NK-92 (cell line): ENCODE results near the gene SH3BP2.

Experiments used
- DNase-seq: peaks from one replicate; lab custom pipeline; 2025; ENCODE audit not compliant: unreplicated experiment; lab: John Stamatoyannopoulos, UW

SH3BP2 gene, protein sequence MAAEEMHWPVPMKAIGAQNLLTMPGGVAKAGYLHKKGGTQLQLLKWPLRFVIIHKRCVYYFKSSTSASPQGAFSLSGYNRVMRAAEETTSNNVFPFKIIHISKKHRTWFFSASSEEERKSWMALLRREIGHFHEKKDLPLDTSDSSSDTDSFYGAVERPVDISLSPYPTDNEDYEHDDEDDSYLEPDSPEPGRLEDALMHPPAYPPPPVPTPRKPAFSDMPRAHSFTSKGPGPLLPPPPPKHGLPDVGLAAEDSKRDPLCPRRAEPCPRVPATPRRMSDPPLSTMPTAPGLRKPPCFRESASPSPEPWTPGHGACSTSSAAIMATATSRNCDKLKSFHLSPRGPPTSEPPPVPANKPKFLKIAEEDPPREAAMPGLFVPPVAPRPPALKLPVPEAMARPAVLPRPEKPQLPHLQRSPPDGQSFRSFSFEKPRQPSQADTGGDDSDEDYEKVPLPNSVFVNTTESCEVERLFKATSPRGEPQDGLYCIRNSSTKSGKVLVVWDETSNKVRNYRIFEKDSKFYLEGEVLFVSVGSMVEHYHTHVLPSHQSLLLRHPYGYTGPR

GRCh38 chr4:2792711-2793585 is at the start of gene SH3BP2:
Gene SH3BP2, plus strand, starts transcription at chr4:2793085. Its CDS starts 27,533 bp downstream, at chr4:2820618.
- DNase-seq, result no peak

DNA sequence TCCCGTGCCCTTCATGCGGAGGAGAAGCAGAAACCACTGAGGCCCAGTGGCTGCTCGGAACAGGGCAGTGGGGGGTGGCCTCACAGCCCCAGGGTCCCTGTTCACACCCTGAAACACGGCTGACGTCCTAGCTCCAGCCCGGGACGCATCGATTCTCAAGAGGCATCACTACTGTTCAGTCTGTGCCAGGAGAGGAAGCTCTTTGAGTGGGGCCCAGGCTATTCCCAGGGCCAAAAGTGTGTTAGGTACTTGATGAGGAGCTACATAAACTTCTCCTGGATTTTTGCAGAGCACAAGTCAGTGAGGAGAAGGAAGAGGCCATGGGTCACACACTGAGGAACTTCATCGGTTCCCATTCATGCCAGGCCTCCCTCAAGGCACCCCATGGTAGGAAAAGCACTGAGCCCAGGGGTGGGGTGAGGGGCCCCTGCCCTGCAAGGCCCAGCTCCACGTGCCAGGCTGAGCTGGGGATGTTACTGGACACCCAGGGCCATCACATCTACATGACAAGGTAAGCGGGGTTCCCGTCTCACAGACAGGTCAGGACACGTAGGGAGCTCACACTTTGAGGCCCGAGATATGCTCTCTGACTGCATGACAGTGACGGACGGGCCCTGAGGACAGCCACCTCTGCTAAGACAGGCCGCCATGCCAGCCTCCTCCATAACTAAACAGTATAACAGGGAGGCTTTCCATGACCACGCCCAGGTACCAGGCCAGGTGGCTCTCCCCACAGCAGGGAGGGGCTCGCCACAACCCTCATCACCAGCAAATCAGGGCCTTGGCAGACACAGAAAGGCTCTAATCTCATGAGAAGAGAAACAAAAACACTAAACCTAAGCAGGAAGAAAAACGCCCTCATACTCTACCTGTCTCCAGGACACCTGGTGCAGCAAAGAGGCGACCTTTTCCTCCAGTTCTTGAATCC is 49.1 kb upstream of the SH3BP2 start:
- no peak for DNase-seq

DNA sequence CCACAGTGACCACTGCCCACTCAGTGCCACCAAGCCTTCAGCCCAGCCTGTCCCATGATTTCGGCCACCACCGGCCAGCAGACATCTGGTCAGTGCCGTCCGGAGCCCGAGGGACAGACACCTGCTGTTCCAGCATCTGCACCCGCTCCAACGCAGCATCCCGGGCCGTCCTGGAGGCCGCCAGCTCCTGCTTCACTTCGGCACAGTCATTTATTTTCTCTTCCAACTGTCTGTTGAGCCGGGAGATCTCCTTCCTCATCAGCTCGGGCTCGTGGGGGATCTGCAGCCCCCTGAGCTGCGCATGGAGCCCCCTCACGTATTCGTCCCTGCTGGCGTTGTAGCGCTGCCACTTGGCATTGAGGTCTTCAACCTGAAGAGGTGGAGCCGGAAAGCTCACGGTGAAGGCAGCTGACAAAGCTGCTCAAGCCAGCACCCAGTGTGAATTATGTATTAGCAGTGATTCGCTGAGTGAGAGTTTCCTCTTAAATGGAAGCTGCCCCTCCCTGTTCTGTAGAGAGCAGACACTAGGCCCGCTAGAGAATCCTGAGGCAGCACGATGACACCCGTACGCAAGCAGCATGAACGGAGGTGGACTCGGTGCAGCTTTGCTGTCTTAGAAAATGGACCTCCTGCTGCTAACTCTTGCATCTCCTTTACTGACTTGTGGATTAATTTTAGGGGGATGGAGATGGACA is 48.2 kb upstream of the SH3BP2 start:
- DNase-seq, result no peak

- DNase-seq, result no peak
Measured at GRCh38 chr4:2745516-2745915, 47.4 kb upstream of the SH3BP2 start.

DNA sequence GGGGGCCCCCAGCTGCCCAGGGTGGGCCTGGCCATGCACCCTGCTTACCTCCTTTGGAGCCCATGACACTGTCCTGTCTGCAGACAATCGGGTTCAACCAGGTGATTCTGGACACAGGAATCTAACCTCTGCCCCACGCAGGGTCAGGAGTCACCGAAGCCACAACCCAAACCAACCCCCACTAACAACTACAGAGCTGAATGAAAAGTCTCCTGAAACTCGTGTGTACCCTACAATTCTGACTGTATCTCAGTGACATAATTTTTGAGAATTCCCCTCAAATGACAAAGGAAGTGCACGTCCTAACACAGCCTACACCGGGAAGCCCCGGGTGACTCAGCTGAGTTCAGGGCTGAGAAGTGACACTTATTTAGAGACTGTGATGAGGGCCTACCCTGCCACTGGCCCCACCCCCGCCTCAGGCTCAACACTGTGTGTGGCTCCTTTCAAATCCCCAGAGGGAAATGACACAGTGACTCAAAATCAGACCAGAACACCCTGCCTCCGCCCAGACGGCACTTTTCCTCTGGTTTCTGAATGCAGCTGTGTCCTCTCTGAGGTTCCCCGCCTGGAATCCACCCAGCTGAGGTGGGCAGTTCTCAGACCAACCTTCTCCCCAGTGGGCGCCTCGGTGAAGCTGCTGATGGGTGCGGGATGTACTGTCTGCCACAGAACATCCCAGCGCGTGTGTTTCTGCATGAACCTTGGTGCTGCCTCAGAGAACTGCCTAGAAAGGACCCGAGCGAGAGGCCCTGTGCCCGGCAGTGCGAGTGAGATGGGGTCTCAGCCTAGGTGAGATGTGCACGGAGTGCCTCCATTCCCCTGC is 46.7 kb upstream of the SH3BP2 start:
- DNase-seq, result no peak

- DNase-seq, result no peak
Measured at GRCh38 chr4:2746891-2747695, 45.8 kb upstream of the SH3BP2 start.

- DNase-seq, result no peak
Measured at GRCh38 chr4:2750719-2751605, 41.9 kb upstream of the SH3BP2 start.

DNA sequence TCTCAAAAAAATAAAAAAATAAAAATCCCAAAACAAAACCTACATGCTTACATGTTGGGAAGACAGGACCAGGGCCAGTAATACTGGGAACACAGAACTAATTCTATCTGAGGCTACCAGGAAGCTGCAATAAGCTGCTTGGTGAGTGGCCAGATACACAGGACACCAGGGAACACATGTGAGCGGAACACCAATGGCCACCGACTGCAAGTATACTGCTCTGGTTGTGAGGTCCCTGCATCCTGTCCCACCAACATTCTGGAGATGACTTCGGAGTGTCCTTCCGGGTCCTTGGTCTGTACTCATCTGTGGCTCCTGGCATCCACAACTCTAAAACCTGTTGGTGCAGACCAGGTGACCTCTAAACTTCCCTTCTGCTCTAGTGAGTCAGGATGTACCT is 39.4 kb upstream of the SH3BP2 start:
- DNase-seq, result no peak

DNA sequence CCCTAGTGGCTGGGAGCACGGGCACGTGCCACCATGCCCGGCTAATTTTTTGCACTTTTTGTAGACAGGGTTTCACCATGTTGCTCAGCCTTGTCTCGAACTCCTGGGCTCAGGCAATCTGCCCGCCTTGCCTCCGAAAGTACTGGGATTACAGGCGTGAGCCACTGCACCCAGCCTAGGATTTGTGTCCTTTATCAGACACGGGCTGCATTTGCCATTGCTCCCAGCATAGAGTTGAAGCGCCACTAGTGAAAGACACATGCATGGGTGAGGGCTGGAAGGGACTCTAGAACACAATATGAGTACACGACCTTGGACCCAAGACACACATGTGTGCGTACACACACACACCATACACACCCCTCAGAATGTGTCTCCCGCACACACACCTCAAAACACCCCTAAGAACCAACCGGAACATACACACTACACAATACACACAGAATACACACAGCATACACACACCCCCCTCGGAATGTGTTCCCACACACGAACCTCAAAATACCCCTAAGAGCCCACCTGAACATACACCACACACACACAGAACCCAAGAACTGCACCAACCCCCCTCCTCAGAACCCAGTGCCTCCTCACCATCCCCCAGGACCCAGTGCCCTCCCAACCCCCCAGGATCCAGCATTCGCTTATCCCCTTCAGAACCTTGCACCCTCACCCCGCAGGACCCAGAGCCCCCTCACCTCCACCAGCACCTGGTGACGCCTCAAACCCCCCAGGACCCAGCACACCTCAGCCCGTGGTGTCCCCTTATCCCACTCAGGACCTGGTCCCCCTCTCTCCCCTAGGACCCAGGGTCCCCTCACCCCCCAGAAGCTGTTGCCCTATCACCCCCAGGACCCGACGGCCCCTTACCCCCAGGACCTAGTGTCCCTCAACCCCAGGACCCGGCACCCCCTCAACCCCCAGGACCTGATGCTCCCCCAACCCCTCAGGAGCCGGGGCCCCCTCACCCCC is 37.8 kb upstream of the SH3BP2 start:
- no peak for DNase-seq

DNA sequence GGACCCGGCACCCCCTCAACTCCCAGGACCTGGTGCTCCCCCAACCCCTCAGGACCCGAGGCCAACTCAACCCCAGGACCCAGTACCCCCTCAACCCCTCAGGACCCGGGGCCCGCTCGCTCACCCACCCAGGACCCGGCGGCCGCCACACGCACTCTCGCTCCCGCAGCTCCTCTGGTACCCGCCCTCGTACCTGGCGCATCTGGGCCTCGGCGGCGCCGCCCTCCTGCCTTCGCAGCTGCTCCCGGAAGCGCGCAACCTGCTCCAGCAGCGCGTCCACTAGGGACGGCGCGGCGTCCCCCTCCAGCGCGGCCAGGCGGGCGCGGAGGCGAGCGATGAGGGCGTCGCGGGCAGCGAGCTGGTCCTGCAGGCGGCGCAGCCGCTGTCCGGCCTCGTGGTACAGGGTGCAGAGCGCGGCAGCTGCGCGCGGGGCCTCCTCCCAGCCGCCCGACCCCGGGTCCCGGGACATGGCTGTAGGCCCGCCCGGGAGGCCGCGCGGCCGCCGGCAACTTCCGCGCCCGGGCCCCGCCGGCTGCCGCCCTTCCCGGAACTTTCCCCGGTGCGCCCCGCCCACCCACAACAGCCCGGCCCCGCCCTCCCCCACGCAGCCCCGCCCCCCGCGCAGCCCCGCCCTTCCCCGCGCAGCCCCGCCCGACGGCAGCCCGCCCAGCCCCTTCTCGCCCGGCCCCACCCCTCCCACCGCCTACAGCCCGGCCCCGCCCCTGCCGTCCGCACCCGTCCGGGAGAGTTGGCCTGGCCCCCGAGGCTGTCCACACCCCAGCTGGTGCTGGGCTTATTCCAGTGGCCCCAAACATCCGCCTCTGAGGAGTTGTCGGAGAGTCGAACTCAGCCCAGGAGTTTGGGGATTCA is 36.8 kb upstream of the SH3BP2 start, which contains the start of gene TNIP2:
TSS of gene TNIP2 (minus strand) at position 516 of the 870 bp plus-strand sequence. CDS start at position 469, 47 bp downstream.
- DNase-seq, result no peak

- DNase-seq, result no peak
Measured at GRCh38 chr4:2756691-2757350, 36.1 kb upstream of the SH3BP2 start.

- DNase-seq, result no peak
Measured at GRCh38 chr4:2757426-2757825, 35.5 kb upstream of the SH3BP2 start.

DNA sequence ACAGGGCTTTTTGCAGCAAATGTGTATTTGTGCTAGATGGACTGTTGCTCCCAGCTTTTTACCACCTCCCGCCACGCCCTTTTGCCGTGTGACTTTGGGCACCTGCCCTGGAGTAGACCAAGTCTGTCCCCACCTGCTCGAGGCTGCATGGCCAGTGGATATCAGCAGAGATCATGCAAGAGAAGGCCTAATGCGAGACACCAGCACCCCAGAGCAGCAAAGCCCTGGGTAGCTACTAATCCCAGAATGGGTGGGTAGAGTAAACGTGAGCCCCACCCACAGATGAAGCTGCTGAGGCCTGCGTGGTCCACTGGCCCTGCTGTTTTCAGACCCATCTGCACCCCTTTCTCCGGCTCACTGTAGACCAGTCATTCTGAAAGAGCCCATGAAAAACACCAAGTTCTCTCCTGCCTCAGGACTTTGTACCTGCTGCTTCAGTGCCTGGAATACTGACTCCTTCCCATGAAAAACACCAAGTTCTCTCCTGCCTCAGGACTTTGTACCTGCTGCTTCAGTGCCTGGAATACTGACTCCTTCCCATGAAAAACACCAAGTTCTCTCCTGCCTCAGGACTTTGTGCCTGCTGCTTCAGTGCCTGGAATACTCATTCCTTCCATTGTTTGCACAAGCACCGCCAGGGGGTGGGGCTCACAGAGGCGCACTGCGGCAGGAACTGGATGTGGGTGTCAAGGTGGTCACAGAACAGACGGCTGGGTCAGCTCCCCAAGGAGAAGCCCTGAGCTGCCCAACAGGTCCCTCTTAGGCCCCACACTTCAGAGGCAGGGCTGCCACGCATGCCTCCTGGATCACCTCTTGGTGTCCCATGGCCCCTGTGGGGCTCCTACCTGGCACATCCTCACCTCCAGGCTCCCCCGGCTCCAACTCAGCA is 31.6 kb upstream of the SH3BP2 start:
- no peak for DNase-seq

GRCh38 chr4:2762048-2762447 is 30.8 kb upstream of the SH3BP2 start:
- no peak for DNase-seq
